GM19372 (cell line): ENCODE results near the gene FBXW11.
"Not testable (repeated sequence)": the region's sequence is repeated elsewhere in the genome, so short reads cannot be mapped to it uniquely, and the experiment has no call there.

Source experiments
- ATAC-seq: cut with Tn5 transposase; IDR thresholded peaks from one replicate; pipeline ENCODE4 v1.9.1; 2021; ENCODE audit warnings: mild to moderate bottlenecking, low read depth, moderate library complexity; ENCODE audit not compliant: unreplicated experiment

The FBXW11 gene

DNA sequence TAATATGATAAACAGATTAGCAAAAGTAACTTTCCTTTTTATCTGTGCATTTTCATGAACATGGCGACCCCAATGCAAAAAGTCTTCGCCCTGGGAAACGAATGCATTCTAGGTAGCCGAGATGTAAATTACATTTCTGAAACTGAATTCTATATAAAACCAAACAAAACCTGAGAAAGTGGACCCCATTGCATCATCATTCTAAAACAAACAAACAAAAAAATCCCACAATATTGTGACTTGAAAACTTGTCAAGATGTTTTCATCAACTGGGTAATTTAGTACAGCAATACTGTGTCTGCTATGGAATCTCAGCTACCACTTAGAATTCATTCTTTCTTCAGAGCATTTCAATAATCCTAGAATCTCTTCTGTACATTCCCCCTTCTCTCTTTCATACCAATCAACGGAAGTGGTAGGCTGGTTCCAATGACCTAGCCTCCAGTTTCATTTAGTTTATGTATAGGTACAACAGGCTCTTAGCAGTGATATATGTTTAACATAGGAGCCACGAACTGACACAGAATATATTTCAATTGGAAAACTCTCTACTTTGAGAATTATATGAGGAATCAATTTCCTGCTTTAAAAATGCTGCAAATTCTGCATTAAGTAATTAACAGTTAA lies 85.6 kb downstream of the FBXW11 start:
- no peak for ATAC-seq

GRCh38 chr5:171915700-171916099 lies 90.7 kb downstream of the FBXW11 start:
- not testable (repeated sequence) for ATAC-seq

DNA sequence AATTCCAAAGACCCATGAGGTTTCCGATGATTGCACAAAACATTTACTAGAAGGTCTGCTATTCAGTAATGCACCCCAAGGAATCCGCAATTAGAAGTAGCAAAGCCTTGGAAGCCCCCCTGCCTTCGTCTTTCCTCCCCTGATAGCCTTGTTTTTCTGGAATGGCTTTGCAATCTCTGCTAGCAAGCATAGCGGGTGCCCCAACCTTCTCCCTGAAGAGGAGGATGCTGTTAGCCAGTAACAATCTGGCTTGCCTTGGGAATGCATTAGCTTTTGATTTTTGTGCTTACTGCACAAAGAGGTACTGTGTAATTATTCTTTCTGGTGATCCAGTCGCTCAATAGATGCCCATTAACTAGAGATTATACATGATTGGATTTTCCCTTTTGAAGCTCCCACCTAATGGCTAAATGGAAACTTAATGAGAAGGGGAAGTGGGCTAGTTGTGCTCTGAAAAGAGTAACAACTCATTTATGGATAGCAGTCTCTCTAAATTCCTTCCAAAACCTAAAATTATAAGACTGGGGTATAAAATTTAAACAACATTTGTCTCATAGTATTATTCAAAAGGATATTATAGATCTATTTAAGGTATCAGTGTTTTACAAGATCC lies 91.6 kb downstream of the FBXW11 start:
- no peak for ATAC-seq

- ATAC-seq: no peak
These were observed 92.5 kb downstream of the FBXW11 start for GRCh38 chr5:171913987-171914273.

DNA sequence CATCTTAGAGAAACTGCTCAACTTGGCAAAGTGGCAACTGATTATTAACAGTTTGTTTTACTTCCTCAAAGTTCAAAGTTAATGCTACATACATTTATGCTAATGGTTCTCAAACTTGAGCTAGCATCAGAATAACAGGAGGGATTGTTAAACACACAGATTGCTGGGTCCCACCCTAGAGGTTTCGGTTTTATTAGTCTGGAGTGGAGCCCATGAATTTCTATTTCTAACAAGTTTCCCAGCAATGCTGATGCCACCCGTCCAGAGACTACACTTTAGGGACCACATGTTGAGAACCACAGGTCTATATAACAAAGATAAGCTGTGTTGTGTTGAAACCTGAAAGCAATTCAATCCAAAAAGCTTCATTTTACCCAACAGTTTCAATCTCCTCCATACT lies 95.3 kb downstream of the FBXW11 start:
- no peak for ATAC-seq

GRCh38 chr5:171908638-171909037 lies 97.8 kb downstream of the FBXW11 start:
- ATAC-seq: no peak

GRCh38 chr5:171907725-171908343 lies 98.6 kb downstream of the FBXW11 start:
- ATAC-seq: no peak

GRCh38 chr5:171906703-171907590 lies 99.5 kb downstream of the FBXW11 start:
- ATAC-seq: no peak

- no peak for ATAC-seq
These were observed 100.3 kb downstream of the FBXW11 start for GRCh38 chr5:171906066-171906570.

GRCh38 chr5:171904886-171905285 lies 101.6 kb downstream of the FBXW11 start:
- no peak for ATAC-seq

- no peak for ATAC-seq
These were observed 104.7 kb downstream of the FBXW11 start for GRCh38 chr5:171901764-171902163.

GRCh38 chr5:171899792-171900191 lies 106.6 kb downstream of the FBXW11 start:
- ATAC-seq: no peak

DNA sequence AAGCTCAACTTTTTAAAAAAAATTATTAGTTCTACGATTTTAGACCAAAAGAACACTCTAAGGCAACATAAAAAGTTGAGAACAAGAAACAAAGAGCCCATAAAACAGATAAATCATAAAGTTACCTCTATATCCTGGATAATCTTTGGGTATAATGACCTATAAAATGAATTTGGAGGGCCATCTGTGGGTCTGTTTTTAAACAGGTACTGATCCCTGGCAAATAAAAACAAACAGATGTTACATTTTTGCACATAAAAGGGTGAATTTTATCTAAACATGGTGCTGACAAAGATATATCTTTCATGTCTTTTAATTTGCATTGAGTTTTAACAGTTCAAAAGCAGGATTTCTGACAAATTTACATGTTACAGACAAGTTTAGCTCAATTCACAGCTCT lies 107.6 kb downstream of the FBXW11 start:
- ATAC-seq: no peak

DNA sequence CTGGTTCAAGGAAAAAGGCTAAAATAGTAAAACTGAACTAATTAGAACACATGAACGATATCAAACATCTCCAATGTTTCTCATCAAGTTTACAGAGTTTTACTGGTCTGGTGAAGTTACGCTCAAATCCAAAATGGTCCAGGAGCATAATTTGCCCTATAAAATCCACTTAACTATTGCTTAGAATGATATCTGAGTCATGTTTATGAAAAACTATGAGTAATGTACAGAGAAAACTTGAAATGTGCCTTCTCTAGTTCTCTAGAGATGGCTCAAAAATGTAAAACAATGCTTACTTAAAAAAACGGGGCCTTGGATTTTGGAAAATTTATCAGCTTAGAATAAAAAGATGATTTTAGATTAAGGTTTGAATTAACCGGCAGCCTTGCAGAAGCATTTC lies 108.1 kb downstream of the FBXW11 start:
- no peak for ATAC-seq

DNA sequence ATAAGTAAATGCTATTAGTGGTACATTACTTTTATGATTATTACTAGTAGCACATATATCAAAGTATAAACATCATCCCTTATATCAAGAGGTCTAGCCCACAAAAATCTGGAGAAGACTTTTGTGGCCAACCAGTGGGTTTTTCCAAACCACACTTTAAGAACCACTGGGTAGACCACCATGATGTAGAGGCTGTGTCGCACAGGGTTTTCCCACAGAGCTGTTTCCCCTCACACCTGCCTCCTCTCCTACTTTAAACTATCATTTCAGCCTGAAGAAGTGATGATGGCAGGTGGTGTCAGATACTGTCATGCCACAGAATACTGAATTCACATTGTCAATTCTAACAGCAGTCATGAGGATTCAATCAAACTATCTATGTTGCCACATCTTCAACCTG lies 109.2 kb downstream of the FBXW11 start:
- ATAC-seq: no peak

- ATAC-seq: no peak
These were observed 111.4 kb downstream of the FBXW11 start for GRCh38 chr5:171895081-171895480.

DNA sequence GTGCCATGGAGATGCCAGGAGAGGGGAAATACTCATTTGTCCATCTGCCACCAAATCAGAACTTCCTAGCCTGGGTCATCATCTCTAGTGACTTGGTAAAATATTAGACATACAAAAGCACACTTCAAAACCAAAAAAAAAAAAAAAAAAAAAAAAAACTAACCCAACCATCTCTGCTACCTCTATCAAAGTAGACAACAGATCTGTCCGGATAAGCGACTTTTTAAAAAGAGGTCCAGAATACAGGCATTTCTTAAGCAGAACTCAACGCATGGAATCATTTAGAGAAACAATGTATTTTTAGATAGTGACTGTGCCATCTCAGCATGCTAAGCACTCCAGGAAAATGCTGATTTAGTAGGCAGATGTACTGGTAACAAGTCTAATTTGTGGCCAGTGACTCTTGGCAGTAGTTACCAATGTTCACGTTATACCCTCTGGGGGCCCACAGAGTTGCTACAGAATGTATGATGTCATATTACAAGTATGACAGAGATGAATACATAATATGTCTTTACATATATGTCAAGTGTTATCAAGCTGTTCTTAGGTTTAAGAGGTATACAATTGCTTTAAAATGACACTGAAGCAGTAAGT lies 113.0 kb downstream of the FBXW11 start:
- no peak for ATAC-seq

GRCh38 chr5:171891595-171891994 lies 114.8 kb downstream of the FBXW11 start:
- ATAC-seq: no peak

GRCh38 chr5:171891150-171891549 lies 115.3 kb downstream of the FBXW11 start:
- no peak for ATAC-seq

DNA sequence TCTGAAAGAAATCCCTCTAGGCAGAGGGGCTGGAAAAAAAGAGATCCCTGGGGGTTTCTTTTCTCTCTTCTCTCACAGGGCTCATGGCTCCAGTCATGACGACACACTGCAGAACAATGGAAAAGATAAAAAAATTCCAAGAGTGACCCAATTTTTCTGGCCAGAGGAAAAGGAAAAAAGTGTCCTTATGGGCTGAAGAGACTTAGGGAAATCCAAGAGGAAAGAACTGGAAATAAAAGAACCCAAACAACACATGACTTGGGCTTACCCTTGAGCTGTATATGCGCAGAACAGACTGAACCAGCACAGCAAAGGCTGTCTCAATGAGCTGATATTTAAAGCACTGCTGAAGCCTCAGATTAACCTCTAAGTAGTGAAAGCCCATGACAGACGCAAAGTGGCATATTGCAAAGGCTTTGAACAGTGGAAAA lies 118.4 kb downstream of the FBXW11 start:
- no peak for ATAC-seq

GRCh38 chr5:171886037-171886436 lies 120.4 kb downstream of the FBXW11 start:
- not testable (repeated sequence) for ATAC-seq
